Activated CD4-positive, CD25-positive, alpha-beta regulatory T cell treated with anti-CD3 and anti-CD28 coated beads, Interleukin-2, amount 50 U/mL, for 24 hours (primary cell): ENCODE results near the gene ZCCHC7.
"Not testable (repeated sequence)": the region's sequence is repeated elsewhere in the genome, so short reads cannot be mapped to it uniquely, and the experiment has no call there.

Experiments used
- ATAC-seq, 2 donors: fragments of 150-1000 bp; cut with Tn5 transposase; one replicate each; pipeline ENCODE4 v1.10.0; 2021; ENCODE audit warnings: mild to moderate bottlenecking in 1 of 2, moderate library complexity in 1 of 2

ZCCHC7 gene

GRCh38 chr9:37255944-37256862, 135.8 kb downstream of the ZCCHC7 start:
- ATAC-seq: no peak

- ATAC-seq: no peak
Measured at GRCh38 chr9:37259951-37260350, 139.6 kb downstream of the ZCCHC7 start.

- no peak for ATAC-seq
Measured at GRCh38 chr9:37262410-37262809, 142.0 kb downstream of the ZCCHC7 start.

GRCh38 chr9:37264539-37264938, 144.2 kb downstream of the ZCCHC7 start:
- no peak for ATAC-seq

- no peak for ATAC-seq
Measured at GRCh38 chr9:37266630-37267029, 146.3 kb downstream of the ZCCHC7 start.

GRCh38 chr9:37269221-37269620, 148.8 kb downstream of the ZCCHC7 start:
- no peak for ATAC-seq

- no peak for ATAC-seq
Measured at GRCh38 chr9:37271679-37272078, 151.3 kb downstream of the ZCCHC7 start.

GRCh38 chr9:37273595-37273994, 153.2 kb downstream of the ZCCHC7 start:
- no peak for ATAC-seq

- ATAC-seq: no peak
Measured at GRCh38 chr9:37281541-37281940, 161.2 kb downstream of the ZCCHC7 start.

- ATAC-seq: peak; percentile 28 to 33
Measured at GRCh38 chr9:37283730-37284325, 163.5 kb downstream of the ZCCHC7 start.

GRCh38 chr9:37284636-37285035, 164.3 kb downstream of the ZCCHC7 start:
- no peak for ATAC-seq

- ATAC-seq: no peak
Measured at GRCh38 chr9:37286530-37287175, 166.3 kb downstream of the ZCCHC7 start.

- ATAC-seq: no peak
Measured at GRCh38 chr9:37287317-37287716, 166.9 kb downstream of the ZCCHC7 start.

GRCh38 chr9:37289631-37290030, 169.3 kb downstream of the ZCCHC7 start:
- no peak for ATAC-seq

- ATAC-seq: peak; percentile 17 to 30
Measured at GRCh38 chr9:37290366-37290939, 170.1 kb downstream of the ZCCHC7 start.

- peak; percentile 84 to 85 for ATAC-seq
Measured at GRCh38 chr9:37290940-37291485, 170.6 kb downstream of the ZCCHC7 start.

- ATAC-seq: not testable (repeated sequence)
Measured at GRCh38 chr9:37291612-37292238, 171.4 kb downstream of the ZCCHC7 start.

- ATAC-seq: no peak
Measured at GRCh38 chr9:37292896-37293295, 172.5 kb downstream of the ZCCHC7 start.

- no peak for ATAC-seq
Measured at GRCh38 chr9:37293664-37294524, 173.5 kb downstream of the ZCCHC7 start.

- ATAC-seq: no peak
Measured at GRCh38 chr9:37295178-37295577, 174.8 kb downstream of the ZCCHC7 start.

GRCh38 chr9:37295796-37296195, 175.4 kb downstream of the ZCCHC7 start:
- no peak for ATAC-seq
